Tibial artery (tissue), 4 donors: ENCODE measurements around the gene SNPH.
A peak's percentile ranks its signal among the peaks of the same experiment; 100 is the strongest.

ENCODE experiments used
- DNase-seq, 2 donors: peaks; one replicate each; pipeline ENCODE4 v3.0.0-alpha.2; 2019
- H3K27ac ChIP-seq, 2 donors: fragments of 200-600 bp; sonication (generic) in 1 of 2; 1 replicate in 1 of 2; 2 replicates in 1 of 2; pipeline ENCODE4 v1.5.1; 2018 to 2019; ENCODE audit warnings: mild to moderate bottlenecking in 1 of 2
- H3K27me3 ChIP-seq, 2 donors: fragments of 200-600 bp; sonication (generic) in 1 of 2; one replicate each; pipeline versions ENCODE4 v1.5.1 to v1.6.0; 2016 to 2019
- H3K36me3 ChIP-seq, 3 donors: fragments of 200-600 bp; sonication (generic) in 2 of 3; one replicate each; pipeline ENCODE4 v1.5.1; 2016 to 2019; ENCODE audit warnings: mild to moderate bottlenecking in 2 of 3
- H3K4me1 ChIP-seq, 4 donors: fragments of 200-600 bp; sonication (generic) in 2 of 4; 1 replicate in 3 of 4; 2 replicates in 1 of 4; pipeline ENCODE4 v1.5.1; 2016 to 2019
- H3K4me3 ChIP-seq, 2 donors: fragments of 200-600 bp; sonication (generic) in 1 of 2; 1 replicate in 1 of 2; 2 replicates in 1 of 2; pipeline ENCODE4 v1.5.1; 2018 to 2019; ENCODE audit warnings: mild to moderate bottlenecking in 2 of 2
- H3K9me3 ChIP-seq, 3 donors: fragments of 200-600 bp; sonication (generic) in 1 of 3; one replicate each; pipeline ENCODE4 v1.5.1; 2016 to 2019
- intact Hi-C: fragments of 100-400 bp; cut with DNase I; formaldehyde crosslinking; loops from one replicate; pipeline ENCODE4 v1.15.0; 2023; ENCODE audit warnings: low total_unique reads
- TF ChIP-seq, protein P1 (sequence below), 2 experiments: fragments of 200-600 bp in 1 of 2; fragments of 450-650 bp in 1 of 2; IDR thresholded peaks; one replicate each; pipeline ENCODE4 v1.5.1; 2017 to 2019; ENCODE audit warnings: antibody characterized with exemption in 2 of 2, mild to moderate bottlenecking in 1 of 2, moderate library complexity in 1 of 2

SNPH gene

DNA sequence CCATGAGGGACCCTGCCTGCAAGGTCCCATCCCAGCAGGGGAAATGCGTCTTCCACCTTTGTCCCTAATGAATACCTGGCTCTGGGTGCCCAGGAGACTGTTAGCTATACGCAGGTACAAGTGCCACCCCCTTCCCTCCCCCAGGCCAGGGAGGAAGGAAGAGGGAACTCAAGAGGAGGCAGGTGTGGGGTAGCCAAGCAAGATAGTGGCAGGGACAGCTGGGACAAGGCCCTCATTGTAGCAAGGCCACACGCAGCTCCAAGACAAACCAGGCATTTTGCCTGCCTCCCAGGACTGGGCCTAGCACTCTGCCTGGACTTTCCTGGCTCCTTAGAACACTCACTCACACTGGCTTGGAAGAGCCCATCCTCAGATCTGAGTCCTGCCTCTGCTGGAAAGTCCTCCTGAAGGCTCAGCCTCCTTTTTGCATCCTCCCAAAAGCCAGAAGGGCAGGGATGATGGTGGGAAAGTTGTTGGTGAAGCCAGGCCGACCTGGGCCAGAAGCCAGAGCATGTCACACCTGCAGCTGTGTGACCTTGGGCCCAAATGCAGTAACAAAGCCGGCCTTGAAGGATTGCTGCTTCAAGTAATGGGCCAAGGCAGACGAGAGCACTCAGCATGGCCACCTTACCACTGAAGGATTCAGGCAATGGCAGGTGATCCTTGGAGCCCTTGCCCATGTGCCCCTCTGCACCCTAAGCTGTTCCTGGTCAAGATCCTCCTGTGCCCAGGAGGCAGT, 27.7 kb downstream of the SNPH start:
- Histone ChIP-seq H3K4me1 (peaks cover 0 to 3% (median 0%) of the 10 kb centered on the region in 4 donors), H3K27ac (no peak overlapping the region), H3K9me3 (no peaks in the 10 kb centered on the region), H3K36me3 (peaks cover 0 to 22% (median 8%) of the 10 kb centered on the region in 3 donors), H3K27me3 (no peaks in the 10 kb centered on the region), H3K4me3 (no peak overlapping the region)
- DNase-seq = no peak
- TF ChIP-seq, protein P1, sequence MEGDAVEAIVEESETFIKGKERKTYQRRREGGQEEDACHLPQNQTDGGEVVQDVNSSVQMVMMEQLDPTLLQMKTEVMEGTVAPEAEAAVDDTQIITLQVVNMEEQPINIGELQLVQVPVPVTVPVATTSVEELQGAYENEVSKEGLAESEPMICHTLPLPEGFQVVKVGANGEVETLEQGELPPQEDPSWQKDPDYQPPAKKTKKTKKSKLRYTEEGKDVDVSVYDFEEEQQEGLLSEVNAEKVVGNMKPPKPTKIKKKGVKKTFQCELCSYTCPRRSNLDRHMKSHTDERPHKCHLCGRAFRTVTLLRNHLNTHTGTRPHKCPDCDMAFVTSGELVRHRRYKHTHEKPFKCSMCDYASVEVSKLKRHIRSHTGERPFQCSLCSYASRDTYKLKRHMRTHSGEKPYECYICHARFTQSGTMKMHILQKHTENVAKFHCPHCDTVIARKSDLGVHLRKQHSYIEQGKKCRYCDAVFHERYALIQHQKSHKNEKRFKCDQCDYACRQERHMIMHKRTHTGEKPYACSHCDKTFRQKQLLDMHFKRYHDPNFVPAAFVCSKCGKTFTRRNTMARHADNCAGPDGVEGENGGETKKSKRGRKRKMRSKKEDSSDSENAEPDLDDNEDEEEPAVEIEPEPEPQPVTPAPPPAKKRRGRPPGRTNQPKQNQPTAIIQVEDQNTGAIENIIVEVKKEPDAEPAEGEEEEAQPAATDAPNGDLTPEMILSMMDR (IDR thresholded peaks at IDR 0.05) = no peak
- intact Hi-C loops = no loop called here

DNA sequence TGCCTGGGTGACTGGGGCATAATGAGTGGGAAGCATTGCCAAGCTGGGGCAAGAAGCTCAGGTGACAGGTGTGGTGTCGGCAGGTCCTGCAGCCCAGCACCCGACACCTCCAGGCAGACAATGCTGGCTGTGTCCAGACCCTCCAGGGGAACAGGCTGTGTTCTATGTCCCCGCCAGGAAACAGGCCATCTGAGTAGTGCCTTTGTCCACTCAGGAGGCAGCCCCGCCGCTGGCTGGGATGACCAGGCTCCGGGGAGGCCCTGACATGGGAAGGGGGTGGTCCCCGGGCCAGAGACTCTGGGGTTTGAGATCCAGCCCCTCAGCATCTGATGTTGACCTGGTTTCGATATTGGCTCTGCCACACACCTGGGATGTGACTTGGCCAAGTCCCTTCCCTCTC, 28.4 kb downstream of the SNPH start:
- H3K4me3 ChIP-seq = no peak overlapping the region
- peaks cover 0 to 3% (median 0%) of the 10 kb centered on the region in 4 donors for H3K4me1 ChIP-seq
- DNase-seq = no peak
- H3K36me3 ChIP-seq = peaks cover 0 to 28% (median 8%) of the 10 kb centered on the region in 3 donors
- TF ChIP-seq, protein P1 (IDR thresholded peaks at IDR 0.05) = no peak
- intact Hi-C loops = no loop called here
- H3K27me3 ChIP-seq = no peaks in the 10 kb centered on the region
- no peaks in the 10 kb centered on the region for H3K9me3 ChIP-seq
- H3K27ac ChIP-seq = no peak overlapping the region

GRCh38 chr20:1295276-1295930, 29.3 kb downstream of the SNPH start:
- H3K27me3 ChIP-seq = no peaks in the 10 kb centered on the region
- H3K27ac ChIP-seq = no peak overlapping the region
- H3K36me3 ChIP-seq = peaks cover 0 to 35% (median 8%) of the 10 kb centered on the region in 3 donors
- H3K4me3 ChIP-seq = no peak overlapping the region
- no peak for DNase-seq
- H3K9me3 ChIP-seq = no peaks in the 10 kb centered on the region
- H3K4me1 ChIP-seq = peaks cover 0 to 3% (median 0%) of the 10 kb centered on the region in 4 donors
- TF ChIP-seq, protein P1 (IDR thresholded peaks at IDR 0.05) = no peak
- intact Hi-C loops = no loop called here

- DNase-seq = no peak
- TF ChIP-seq, protein P1 (IDR thresholded peaks at IDR 0.05) = no peak
- intact Hi-C loops = no loop called here
- Histone ChIP-seq H3K27ac (no peak overlapping the region), H3K4me1 (peaks cover 0 to 2% (median 0%) of the 10 kb centered on the region in 4 donors), H3K27me3 (no peaks in the 10 kb centered on the region), H3K4me3 (no peak overlapping the region), H3K9me3 (no peaks in the 10 kb centered on the region), H3K36me3 (peaks cover 0 to 43% (median 8%) of the 10 kb centered on the region in 3 donors)
Measured at GRCh38 chr20:1296117-1296610, 30.1 kb downstream of the SNPH start.

DNA sequence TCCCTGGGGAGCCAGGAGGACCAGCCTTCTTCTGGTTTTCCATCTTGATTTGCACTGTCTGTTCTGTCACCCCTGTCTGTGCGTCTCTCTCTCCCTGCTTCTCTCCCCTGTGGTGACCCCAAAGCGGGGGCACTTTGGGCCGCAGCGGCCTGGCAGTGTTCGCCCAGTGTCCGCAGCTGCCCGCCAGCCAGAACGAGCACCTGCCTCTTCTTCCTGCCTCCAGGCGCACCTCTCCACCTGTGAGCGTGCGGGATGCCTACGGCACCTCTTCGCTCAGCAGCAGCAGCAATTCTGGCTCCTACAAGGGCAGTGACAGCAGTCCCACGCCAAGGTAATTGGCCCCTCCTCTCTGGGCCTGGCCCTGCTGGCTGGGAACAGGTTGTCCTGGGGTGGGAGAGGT, 30.8 kb downstream of the SNPH start:
- intact Hi-C loops = no loop called here
- peak in 1 of 2 donors; percentile 32 for DNase-seq
- H3K9me3 ChIP-seq = no peaks in the 10 kb centered on the region
- no peaks in the 10 kb centered on the region for H3K4me1 ChIP-seq
- H3K27ac ChIP-seq = no peak overlapping the region
- TF ChIP-seq, protein P1 (IDR thresholded peaks at IDR 0.05) = no peak
- peaks cover 0 to 44% (median 8%) of the 10 kb centered on the region in 3 donors for H3K36me3 ChIP-seq
- H3K27me3 ChIP-seq = no peaks in the 10 kb centered on the region
- no peak overlapping the region for H3K4me3 ChIP-seq
